NCI-H446 treated with DMSO at 0.1 percent for 48 hours (cell line): Measurements from ENCODE around the gene NTM.

Experiments used
- DNase-seq: peaks from one replicate; lab custom pipeline; 2025; lab: John Stamatoyannopoulos, UW

NTM gene

DNA sequence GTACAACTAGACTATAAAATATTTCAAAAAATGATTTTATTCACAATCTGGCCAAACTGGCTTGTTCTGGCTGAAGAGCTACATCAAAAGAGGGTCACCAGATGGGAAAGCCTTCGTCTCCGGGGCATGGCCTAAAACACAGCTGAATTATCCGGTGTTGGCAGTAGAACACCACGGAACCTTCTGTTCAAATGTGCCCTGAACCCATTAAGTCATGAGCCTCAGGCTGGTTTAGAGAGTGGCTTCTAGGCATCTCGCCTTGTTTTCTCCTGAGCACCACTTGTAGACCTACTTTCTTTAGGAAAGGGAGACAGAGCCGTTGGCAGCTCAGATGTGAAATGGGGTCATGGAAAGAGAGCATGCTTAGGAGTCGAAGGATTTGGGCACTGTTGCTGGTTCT lies 890.2 kb downstream of the NTM start:
- no peak for DNase-seq

DNA sequence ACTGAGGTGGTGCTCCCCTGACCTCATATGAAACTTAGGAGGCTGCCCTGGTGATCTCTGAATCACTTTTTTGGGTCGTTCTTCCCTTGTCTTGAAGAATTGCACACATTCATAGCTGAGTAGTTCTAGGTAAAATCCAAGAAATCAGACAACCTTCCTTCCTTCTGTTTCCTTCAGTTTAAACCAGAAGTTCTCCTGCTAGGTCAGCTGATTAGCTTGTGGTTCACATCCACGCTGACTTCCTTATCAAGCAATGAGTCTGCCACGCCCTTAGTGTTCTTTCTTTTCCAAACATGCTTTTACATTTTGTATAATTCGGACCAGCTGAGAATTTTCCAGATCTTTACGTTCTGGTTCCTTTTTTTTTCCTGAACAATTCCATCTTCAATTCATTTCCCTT lies 892.8 kb downstream of the NTM start:
- DNase-seq, result no peak

DNA sequence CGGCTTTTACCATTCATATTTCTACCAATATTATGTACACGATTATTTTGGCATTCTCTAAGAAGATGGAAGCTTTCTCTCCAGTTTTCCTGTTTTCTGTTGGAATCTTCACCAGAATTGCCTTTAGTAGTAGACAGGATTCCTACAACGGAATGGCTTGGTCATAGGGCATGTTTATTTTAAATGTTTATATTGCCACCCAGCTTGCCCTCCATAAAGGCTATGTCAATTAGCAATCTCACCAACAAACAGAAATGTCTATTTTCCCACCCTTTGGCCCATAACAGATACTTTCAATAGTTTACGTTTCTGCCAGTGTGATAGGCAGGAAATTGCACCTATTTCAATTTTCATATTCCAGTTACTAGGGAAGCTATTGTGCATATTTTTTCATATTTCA lies 893.5 kb downstream of the NTM start:
- no peak for DNase-seq

DNA sequence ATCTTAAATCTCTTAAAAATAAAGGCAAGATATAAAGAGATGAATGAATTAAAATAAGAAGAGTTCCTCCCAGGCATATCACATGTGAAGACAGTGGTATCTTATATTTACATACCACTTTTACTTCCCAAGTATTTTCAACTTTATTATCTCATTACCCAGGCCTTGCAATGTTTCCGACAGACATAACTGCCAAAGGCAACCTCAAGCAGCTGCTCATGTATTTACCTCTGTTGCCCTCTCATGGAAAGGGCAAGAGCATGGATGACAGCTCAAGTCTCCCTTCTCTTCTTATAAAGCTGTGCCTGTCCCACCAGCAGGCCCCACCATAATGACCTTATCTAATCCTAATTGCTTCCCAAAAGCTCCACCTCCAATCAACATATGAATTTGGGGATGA lies 894.2 kb downstream of the NTM start:
- no peak for DNase-seq

DNA sequence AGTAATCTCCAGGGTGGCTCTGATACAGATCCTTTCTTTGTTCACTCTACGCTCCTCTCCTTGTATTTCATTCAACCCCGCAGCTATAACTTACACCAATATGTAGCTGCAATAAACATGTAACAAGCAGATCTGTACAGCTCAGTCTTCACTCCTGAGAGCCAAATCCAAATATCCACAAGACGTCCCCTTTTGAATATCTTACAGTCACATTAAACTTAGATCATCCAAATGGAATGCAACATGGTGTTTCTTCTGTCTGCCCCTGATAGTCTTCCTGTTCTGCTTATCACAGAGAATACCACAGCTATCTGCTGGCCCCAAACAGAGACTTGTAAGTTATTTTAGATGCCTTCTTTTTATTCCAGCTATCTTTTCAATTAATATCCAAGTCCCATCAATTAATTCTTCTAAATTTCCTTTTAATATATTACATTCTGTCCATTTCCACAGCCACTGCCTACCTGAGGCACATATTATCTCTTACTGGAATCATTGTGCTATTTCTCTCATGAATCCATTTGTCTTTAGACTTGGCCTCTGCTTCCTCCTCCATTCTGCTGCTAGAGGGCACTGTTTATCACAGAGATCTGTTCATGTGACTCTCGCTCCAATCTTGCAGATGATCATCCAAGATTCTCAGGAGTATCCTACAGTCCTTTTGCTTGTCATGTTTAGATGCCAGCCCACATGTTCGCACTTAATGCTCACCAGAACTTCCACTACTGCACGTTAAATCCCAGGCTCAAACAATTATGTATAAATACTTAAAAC lies 908.6 kb downstream of the NTM start:
- DNase-seq, result no peak

DNA sequence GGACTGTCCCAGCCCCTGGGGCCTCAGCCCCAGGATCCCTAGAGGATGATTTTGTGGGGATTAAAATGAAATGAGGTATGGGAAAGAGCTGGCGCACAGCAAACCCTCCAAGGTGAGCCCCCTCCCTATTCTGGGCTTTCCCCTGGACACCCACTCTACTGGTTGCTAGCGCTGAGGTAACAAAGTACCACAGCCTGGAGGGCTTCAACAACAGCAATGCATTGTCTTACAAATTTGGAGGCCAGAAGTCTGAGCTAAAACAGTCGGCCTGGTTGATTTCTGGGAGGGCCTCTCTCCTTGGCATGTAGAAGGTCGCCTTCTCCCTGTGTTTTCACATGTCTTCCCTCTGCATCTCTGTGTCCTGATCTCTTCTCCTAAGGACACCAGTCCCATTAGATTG lies 913.6 kb downstream of the NTM start:
- no peak for DNase-seq

DNA sequence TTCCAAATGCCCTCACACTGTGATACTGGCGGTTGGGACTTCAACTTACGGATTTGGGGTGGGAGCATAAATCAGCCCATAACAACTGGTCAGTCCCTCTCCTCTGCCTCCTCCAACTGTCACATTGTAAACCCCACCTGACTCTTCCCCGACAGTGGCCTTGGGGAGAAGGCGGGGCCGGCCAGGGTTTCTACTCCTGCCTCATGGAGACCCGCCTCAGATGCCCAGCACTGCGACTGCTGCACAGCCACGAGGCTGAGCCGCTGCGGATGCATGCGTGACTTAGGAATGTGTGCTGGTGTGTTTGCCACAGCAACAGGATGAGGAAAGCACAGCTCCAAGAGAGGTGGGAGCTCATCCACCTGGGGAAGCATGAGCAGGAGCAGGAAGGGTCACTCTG lies 914.2 kb downstream of the NTM start:
- no peak for DNase-seq

DNA sequence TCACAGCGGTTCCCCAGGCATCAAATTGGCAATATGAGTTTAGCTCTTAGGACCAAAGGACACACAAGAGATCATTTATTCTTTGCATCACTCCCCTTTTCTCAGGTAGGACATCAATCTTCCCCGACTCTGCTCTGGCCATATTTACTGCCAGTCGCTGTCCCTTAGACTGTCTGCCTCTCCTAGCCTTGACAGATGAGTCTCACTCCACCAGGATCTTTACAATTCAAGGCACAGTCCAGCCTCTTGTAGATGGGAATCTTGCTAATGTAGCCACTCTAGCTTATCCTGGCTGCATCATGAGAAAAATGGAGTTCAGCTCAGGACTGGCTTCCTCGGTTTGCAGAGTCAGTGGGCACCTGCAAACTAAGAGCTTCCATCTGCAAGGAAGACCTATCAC lies 915.2 kb downstream of the NTM start:
- no peak for DNase-seq

DNA sequence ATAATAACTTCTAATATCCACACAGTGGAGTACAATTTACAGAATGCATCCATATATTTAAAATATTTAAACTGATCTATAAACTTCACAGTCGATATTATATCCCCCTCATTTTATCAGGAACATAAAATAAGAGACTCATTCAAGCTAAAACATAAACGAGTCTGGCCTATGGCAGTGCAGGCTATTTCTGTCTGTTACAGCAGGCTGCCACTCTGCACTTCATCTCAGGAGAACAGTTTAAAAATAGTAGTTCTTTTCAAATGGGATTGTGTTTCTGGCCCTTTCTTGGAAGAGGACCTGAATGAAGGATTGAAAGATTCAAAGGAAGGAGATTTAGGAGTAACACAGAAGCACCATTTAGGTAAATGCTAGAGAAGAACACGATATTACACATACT lies 915.7 kb downstream of the NTM start:
- DNase-seq, result no peak

DNA sequence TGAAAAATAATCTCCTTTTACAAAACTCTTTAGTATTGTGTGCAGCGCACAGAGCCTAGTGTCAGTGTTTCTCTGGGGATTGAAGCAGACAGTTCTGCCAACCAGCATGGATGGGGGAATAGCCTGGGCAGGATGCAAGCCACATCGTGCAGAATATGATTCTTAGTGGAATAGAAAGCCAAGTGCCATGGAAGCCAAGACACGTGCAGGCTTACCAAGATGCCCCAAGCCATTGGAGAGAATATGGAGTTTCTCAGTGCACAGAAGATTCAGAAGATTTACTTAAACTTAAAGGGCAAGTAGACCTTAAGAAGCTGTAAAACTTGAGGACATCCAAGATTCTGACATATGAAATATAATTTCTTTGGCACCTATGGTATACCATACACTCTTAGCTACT lies 917.6 kb downstream of the NTM start:
- DNase-seq, result no peak

DNA sequence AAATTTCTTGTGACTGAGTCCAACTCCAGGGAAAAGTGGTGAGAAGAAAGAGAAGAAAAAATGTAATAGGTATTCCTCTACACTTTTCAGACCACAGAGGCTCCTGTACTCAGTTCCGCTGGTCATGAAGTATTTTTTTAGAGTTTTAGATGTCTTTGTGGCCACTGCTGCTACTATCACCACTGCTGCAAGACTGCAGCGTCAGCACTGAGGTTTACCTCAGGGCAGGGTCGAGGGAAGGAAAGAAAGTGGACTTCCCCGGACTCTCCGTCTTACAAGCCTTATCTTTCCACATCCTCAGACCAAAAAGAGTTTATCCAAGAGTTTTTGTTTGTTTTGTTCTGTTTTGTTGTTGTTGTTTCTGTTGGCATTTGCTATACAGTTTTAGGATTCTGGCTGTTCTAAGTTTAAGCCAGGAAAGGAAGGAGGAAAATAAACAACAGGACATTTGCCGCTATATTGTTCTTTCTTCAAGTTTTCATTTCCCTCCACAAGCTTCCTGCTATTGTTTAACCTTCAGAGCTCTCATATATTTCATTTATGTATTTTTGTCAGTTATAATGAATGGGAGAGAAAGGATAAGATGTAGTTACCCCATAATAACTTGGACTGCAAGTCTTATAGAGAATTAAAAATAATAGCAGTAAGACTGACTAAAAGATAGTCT lies 919.3 kb downstream of the NTM start:
- DNase-seq, result no peak

DNA sequence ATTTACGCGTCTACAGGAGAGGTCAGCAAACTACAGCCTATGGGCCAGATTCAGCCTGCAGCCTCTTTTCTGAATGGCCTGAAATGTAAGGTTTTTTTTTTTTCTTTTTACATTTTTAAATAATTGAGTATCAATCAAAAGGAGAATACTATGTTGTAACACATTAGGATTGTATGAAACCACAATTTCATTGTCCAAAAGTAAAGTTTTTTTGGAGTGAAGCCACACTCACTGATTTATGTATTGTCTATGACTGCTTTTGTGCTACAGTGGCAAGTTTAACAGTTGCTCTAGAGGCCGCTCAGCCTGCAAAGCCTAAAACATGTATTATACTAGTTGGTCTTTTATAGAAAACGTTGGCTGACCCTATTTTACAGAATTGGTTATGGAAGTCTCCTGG lies 923.2 kb downstream of the NTM start:
- no peak for DNase-seq

DNA sequence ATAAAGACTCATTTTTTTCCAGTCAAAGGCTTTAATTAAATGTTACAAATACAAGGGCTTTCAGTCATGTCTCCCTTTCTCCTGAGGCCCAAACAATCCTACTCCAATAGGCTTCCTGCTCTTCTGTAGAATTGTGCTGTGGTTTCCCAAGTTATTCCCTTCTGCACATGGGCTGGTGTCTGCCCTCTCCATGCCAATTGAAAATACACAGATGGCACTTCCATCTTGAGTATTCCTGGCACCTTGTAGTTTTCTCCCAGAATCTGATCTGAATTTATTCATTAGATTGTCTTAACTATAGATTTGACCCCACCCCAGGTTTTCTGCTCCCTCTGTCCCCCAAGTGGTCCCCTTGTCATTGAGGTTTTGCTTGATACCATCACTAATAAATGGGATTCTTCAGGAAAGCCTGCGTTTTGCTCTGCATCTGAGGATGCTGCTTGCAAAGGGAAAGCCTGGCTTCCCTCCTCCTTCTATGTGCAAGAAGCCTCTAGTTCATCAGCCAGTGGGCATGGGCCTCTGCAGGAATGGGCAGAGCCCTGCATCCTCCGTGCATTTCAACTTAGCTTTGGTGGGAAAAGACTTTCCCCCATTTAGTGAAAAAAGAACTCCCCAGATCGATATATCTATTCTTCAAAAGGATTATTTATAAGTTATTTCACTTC lies 926.7 kb downstream of the NTM start:
- DNase-seq, result no peak

DNA sequence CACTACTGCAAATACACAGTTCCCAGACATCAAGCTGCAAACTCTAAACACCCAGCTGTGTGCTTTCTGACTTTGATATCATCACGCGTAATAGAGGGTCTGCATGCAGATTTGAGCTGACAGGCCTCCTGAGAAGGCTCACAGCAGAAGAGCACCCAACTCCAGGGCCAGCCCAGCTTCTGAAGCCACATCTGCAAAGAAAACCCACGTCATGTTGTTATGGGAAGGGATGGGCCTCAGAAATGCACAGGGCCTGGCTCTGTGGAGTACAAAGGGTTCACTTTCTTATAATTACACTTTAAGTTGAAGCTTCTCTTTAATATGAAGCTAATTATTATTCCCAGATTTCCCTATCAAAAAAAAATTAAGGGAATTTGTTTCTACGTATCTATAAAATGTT lies 927.9 kb downstream of the NTM start:
- no peak for DNase-seq

DNA sequence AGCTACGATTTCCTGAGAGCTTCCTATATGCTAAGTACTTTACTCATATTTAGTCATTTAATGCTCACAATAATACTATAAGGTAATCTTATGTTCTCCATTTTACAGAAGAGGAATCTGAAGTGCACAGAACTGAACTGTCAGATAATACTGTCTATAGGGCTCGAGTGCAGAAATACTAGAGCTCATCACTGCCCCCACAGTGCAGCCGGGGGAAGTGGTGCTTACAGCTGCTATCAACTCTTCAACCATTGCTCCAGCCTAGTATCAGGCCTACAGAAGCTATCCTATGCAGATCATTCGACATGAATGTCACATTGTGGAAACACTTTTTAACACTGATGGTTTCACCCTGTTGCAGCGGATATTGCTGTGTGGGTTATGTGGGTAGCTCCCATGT lies 929.9 kb downstream of the NTM start:
- DNase-seq, result no peak

DNA sequence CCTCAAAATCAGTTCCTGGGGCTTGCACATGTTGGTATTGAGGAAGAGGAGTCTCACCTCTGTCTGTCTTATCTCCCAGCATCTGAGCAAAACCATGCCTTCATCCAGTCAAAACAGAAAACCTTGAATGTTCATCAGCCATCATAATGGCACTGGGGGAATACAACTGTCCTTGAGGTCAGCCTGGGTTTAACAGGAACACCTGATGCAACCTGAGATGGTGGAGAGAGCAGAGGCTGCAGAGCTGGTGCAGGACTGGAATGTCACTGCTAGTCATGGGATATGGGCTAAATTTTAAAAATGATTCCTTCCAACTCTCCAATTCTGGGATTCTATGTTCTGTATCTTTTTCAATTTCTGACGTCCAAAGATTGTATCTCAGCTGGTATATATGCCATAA lies 931.0 kb downstream of the NTM start:
- no peak for DNase-seq

DNA sequence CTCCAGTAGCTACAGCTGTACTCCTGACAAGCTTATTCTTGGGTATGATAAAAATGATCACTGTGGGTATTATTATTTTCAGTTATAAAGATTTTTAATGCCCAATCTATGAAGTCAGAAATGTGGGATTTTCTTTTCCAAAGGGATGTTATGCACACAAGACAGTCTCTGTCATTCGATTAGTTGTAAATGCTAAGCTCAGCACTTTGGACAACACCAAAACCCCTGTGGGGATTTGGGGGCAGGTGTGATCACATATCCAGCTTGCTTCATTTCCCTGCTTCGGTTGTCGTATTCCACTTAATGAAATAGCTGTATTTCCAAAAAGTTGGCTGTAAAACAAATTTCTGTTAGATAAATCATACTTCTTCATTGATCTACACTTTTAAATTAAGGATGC lies 931.5 kb downstream of the NTM start:
- DNase-seq, result no peak

DNA sequence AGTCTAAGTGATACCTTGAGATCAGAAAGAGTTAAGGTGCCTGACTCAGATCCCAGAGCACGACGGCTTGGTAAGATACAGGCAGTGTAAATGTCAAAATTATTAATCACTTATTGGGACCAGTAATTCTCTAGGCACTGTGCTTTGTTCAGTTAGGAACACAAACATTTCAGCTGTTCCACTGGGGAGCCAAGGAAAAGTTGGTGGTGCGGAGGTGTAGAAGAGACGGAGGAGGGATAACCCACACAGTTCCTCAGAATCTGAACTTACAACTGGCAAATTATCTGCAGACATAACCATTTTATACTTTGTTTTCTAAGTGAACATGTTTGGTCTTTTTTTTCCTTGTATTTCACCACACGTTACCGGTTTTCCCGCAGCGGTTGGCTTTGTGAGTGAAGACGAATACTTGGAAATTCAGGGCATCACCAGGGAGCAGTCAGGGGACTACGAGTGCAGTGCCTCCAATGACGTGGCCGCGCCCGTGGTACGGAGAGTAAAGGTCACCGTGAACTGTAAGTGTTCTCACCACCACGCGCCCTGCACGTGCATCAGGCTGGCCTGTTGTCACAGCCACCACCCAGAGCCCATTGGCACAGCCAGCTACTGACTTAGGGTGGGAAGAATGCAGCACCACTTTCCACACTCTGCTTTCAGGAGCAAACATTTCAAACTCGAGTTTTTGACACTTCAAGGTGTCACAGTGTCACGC lies 937.0 kb downstream of the NTM start:
- DNase-seq, result no peak

DNA sequence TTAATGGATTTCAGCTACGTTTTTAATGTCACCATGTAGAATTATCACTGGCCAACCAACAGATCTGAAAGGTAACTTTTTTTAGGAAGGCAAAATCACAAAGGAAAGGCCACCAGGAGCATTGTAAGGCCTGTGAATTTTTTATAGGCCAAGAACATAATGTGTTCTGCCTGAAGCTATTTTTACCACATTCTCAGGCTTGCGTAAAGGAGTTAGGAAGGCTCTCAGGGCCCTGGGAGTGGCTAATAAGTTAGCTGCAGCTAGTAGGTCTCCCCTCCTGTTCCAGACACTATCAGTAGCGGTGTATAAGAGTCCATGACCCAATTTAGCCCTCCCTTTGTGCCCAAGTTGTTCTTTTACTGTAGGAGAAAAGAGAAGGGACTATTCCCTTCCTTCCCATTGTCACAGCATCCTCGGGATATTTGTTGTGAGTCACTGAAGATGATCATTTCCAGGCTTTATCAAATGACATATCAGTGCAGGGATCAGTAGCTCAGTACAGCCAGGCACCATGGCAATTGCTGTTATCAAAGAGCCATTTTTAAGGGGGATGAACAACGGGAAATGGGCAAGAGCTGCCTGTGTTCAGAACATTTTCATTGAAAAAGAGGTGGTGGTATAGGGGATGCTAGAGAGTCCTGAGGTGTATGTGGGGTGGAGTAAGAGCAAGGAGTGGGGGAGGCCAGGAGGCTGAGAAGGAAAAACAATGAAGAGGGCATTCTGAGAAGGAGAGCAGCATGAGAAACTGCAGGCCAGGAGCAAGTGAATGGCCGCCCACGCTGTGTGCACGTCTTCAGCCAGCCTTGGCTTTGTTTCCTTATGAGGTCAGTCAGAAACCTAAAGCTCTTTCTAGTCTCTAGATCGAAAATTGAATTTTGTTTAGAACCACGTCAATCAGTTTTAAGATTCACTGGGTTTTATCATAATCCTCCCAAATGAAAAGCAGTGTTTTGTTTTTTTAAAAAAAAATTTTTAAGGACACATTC lies 940.3 kb downstream of the NTM start:
- no peak for DNase-seq

DNA sequence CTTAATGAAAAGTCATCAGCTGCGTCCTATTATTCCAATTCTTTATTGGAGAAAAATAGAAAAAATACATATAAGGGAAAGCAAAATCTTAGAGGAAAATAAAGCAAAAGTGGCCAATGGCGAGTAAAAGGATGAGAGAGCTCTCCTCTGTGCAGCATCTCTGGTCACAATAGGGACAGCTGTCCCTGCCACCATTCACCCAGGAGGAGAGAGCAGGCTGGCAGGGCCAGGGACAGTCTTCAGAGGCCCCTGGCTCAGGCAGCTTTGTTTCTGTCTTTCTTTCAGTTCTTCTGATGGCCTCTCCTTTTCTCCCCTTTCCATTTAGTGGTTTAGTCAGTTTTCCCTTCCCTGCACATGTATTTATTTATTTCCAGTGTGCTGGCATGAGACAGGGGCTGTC lies 941.3 kb downstream of the NTM start:
- no peak for DNase-seq

DNA sequence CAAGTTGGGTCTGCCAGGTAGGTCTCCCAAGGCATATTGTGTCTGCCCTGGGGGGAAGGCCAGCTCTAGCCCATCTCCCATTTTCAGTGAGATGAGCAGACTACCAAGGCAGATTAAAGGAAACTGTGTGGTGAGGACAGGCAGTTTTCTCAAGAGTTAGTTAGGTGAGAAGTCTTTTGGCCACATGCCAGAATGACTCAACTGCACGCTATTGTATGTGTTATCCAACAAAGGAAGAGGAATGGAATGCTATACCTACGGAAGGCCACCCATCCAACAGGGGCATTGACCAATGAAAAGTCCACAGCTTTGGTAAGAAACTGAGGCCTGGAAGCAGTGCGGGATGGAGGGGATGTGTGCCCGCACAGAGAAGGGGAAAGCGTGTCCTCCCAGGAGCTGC lies 941.7 kb downstream of the NTM start:
- DNase-seq, result no peak

DNA sequence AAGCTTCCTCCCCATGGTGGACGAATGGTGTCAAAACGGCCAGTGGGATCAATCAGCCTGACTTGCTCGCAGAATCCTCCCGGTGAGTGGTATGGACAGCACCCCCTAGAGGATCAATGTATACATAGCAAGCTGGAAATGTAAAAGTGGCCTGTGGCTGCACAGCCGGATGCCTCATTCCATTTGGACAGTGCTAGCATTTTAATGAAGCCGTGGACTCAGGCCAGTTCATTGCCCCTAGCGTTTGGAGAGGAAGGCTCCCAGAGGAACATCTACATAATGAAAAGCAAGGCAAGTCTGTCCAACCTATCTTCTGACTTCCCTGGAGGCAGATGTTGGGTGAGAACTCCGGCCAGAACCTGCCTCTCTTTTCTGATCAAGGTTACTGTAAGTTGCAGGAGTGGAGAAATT lies 942.3 kb downstream of the NTM start:
- DNase-seq, result no peak
